ENCODE data around the gene SANBR. TPM values are rescaled to one million over a fixed set of nuclear protein-coding genes. Genes with fewer than 3 reads are reported as not detected.

Gene SANBR
- total and polyA plus RNA-seq, 2 donors (not counting 3 experiments of a cell fraction or from before 2014, with no cell fraction given): 5.7 to 22.9 TPM

DNA sequence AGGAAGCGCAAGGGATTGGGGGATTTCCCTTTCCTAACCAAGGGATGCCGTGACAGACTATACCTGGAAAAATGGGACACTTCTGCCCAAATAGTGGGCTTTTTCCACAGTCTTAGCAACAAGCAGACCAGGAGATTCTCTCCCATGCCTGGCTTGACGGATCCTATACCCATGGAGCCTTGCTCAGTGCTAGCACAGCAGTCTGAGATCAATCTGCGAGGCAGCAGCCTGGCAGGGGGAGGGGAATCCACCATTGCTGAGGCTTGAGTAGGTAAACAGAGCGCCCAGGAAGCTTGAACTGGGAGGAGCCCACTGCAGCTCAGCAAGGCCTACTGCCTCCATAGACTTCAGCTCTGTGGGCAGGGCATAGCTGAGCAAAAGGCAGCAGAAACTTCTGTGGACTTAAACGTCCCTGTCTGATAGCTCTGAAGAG is 44.4 kb upstream of the SANBR start:
- intact Hi-C loops (cut with micrococcal nuclease) (no loop called here), dilution Hi-C loops (cut with MboI; ENCODE audit: extremely low pct_ligation_motif_present, low sequenced_read_pairs) (no loop called here)
- ChIA-PET POLR2A (no interaction called here), CTCF (interaction anchor here (0.6 kb wide), 1 partner anchor 528 kb away, joined by 4 read pairs; no protein-coding TSS in a partner anchor)
- no peak overlapping the region for H3K9ac ChIP-seq (replicated peaks; ENCODE audit: extremely low read depth, insufficient read depth, low read length)
- TF ChIP-seq, protein P1, sequence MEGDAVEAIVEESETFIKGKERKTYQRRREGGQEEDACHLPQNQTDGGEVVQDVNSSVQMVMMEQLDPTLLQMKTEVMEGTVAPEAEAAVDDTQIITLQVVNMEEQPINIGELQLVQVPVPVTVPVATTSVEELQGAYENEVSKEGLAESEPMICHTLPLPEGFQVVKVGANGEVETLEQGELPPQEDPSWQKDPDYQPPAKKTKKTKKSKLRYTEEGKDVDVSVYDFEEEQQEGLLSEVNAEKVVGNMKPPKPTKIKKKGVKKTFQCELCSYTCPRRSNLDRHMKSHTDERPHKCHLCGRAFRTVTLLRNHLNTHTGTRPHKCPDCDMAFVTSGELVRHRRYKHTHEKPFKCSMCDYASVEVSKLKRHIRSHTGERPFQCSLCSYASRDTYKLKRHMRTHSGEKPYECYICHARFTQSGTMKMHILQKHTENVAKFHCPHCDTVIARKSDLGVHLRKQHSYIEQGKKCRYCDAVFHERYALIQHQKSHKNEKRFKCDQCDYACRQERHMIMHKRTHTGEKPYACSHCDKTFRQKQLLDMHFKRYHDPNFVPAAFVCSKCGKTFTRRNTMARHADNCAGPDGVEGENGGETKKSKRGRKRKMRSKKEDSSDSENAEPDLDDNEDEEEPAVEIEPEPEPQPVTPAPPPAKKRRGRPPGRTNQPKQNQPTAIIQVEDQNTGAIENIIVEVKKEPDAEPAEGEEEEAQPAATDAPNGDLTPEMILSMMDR (IDR thresholded peaks at IDR 0.05; ENCODE audit: extremely low read depth in 1 of 2, insufficient read depth in 1 of 2, low read depth in 1 of 2, low read length in 2 of 2): no peak
- TF ChIP-seq GATA2 (IDR thresholded peaks at IDR 0.05; ENCODE audit: insufficient read depth, insufficient read length, low read depth, low read length) (no peak), JUN (IDR thresholded peaks at IDR 0.05; ENCODE audit: borderline replicate concordance, insufficient read depth, insufficient read length, low read depth) (no peak), MYC (IDR thresholded peaks at IDR 0.05; ENCODE audit: low read depth, low read length) (no peak), POLR2A (IDR thresholded peaks at IDR 0.05; ENCODE audit: low read depth, low read length) (no peak), POLR2AphosphoS5 (IDR thresholded peaks at IDR 0.05; ENCODE audit: insufficient read depth, low read depth, low read length) (no peak), FOS (IDR thresholded peaks at IDR 0.05; ENCODE audit: borderline replicate concordance, insufficient read depth, low read length) (no peak), EZH2 (IDR thresholded peaks at IDR 0.05; ENCODE audit: borderline replicate concordance, low read depth, low read length, severe bottlenecking) (no peak)
- TF ChIP-seq, protein P2, sequence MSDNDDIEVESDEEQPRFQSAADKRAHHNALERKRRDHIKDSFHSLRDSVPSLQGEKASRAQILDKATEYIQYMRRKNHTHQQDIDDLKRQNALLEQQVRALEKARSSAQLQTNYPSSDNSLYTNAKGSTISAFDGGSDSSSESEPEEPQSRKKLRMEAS (IDR thresholded peaks at IDR 0.05; ENCODE audit: insufficient read depth, insufficient read length): no peak
- FAIRE-seq (no peak), DNase-seq (ENCODE audit: low read depth, low spot score) (no peak)
- peaks cover 12% of the 10 kb centered on the region for H3K4me1 ChIP-seq (ENCODE audit: control insufficient read depth, extremely low read depth, insufficient read depth, low read length)
- H2AFZ ChIP-seq (ENCODE audit: low read depth, low read length): no peak overlapping the region
- H3K4me2 ChIP-seq (ENCODE audit: insufficient read depth, low read length): no peak overlapping the region
- no TSS peak for BruUV-seq (replicated peaks)
- H3K27ac ChIP-seq (ENCODE audit: insufficient read depth, low read depth, low read length): no peak overlapping the region
- no peaks in the 10 kb centered on the region for H3K9me3 ChIP-seq (replicated peaks; ENCODE audit: control insufficient read depth, insufficient read depth, low read length)
- no peak overlapping the region for H3K4me3 ChIP-seq (replicated peaks in 1 of 3; ENCODE audit: insufficient read depth in 1 of 3, low read depth in 1 of 3, low read length in 3 of 3)
- H3K27me3 ChIP-seq (ENCODE audit: control insufficient read depth in 2 of 2, insufficient read depth in 2 of 2, low read length in 2 of 2): no peaks in the 10 kb centered on the region
- H3K36me3 ChIP-seq (ENCODE audit: control insufficient read depth in 2 of 2, extremely low read depth in 1 of 2, insufficient read depth in 2 of 2, low read length in 2 of 2): peaks cover 2 to 4% of the 10 kb centered on the region in 2 experiments
- H4K20me1 ChIP-seq (replicated peaks; ENCODE audit: control insufficient read depth, extremely low read depth, insufficient read depth, low read length): no peaks in the 10 kb centered on the region
- H3K79me2 ChIP-seq (ENCODE audit: control insufficient read depth, insufficient read depth, low read length): peaks cover 62% of the 10 kb centered on the region
- no peaks in the 10 kb centered on the region for H3K9me1 ChIP-seq (replicated peaks; ENCODE audit: control insufficient read depth, extremely low read depth, insufficient read depth, low read length)

Measured in endothelial cell of umbilical vein (primary cell).